WTC11 (cell line): ENCODE results near the gene ITPR1.

ENCODE experiments used
- CTCF ChIP-seq: fragments of 200-600 bp; IDR thresholded peaks from 2 replicates; pipeline ENCODE4 v1.8.0; 2022; ENCODE audit warnings: antibody characterized with exemption
- E2F5 ChIP-seq: sonication (generic); formaldehyde crosslinking; IDR thresholded peaks from 2 replicates; pipeline ENCODE4 v1.8.1; 2022; ENCODE audit warnings: mild to moderate bottlenecking, moderate library complexity, missing genetic modification reagents
- NR2C2 ChIP-seq: sonication (generic); formaldehyde crosslinking; IDR thresholded peaks from 2 replicates; pipeline ENCODE4 v1.8.0; 2022; ENCODE audit warnings: mild to moderate bottlenecking, missing genetic modification reagents
- PRRX2 ChIP-seq: fragments of 250-450 bp; sonication (Bioruptor Pico); IDR thresholded peaks from 2 replicates; pipeline ENCODE4 v1.8.0; 2021; ENCODE audit warnings: mild to moderate bottlenecking

GRCh38 chr3:4836516-4836915 is 343.4 kb downstream of the ITPR1 start:
- TF ChIP-seq E2F5 (CRISPR knock-in tag), result no peak
- TF ChIP-seq CTCF, result no peak
- TF ChIP-seq PRRX2 (CRISPR knock-in tag), result no peak
- TF ChIP-seq NR2C2 (CRISPR knock-in tag), result no peak
